GM21619 (cell line): Measurements from ENCODE around the gene UBE4B.
"Not testable (repeated sequence)": the region's sequence is repeated elsewhere in the genome, so short reads cannot be mapped to it uniquely, and the experiment has no call there.

Experiments used
- ATAC-seq: cut with Tn5 transposase; IDR thresholded peaks from one replicate; pipeline ENCODE4 v1.9.1; 2021; ENCODE audit not compliant: unreplicated experiment

The UBE4B gene

GRCh38 chr1:10070206-10070605 is 37.4 kb downstream of the UBE4B start:
- no peak for ATAC-seq

GRCh38 chr1:10071640-10072039 is 38.9 kb downstream of the UBE4B start:
- no peak for ATAC-seq

GRCh38 chr1:10073371-10073770 is 40.6 kb downstream of the UBE4B start:
- ATAC-seq, result not testable (repeated sequence)

- ATAC-seq, result peak; percentile 82
Observed at GRCh38 chr1:10074059-10074851, 41.5 kb downstream of the UBE4B start.

- ATAC-seq, result no peak
Observed at GRCh38 chr1:10074852-10075730, 42.3 kb downstream of the UBE4B start.

- no peak for ATAC-seq
Observed at GRCh38 chr1:10075732-10076131, 43.0 kb downstream of the UBE4B start.

GRCh38 chr1:10078494-10078893 is 45.7 kb downstream of the UBE4B start:
- no peak for ATAC-seq

GRCh38 chr1:10080523-10080922 is 47.8 kb downstream of the UBE4B start:
- no peak for ATAC-seq

GRCh38 chr1:10082785-10083479 is 50.2 kb downstream of the UBE4B start:
- ATAC-seq, result no peak

- no peak for ATAC-seq
Observed at GRCh38 chr1:10084045-10084444, 51.3 kb downstream of the UBE4B start.

GRCh38 chr1:10085076-10085475 is 52.3 kb downstream of the UBE4B start:
- no peak for ATAC-seq

GRCh38 chr1:10087210-10087609 is 54.5 kb downstream of the UBE4B start:
- no peak for ATAC-seq

- ATAC-seq, result no peak
Observed at GRCh38 chr1:10101929-10102328, 69.2 kb downstream of the UBE4B start.

- ATAC-seq, result no peak
Observed at GRCh38 chr1:10103193-10103592, 70.4 kb downstream of the UBE4B start.

- ATAC-seq, result no peak
Observed at GRCh38 chr1:10104834-10105233, 72.1 kb downstream of the UBE4B start.

- ATAC-seq, result no peak
Observed at GRCh38 chr1:10105484-10105883, 72.7 kb downstream of the UBE4B start.

- no peak for ATAC-seq
Observed at GRCh38 chr1:10106241-10106640, 73.5 kb downstream of the UBE4B start.

- no peak for ATAC-seq
Observed at GRCh38 chr1:10106756-10107475, 74.2 kb downstream of the UBE4B start.

GRCh38 chr1:10107476-10107847 is 74.7 kb downstream of the UBE4B start:
- ATAC-seq, result not testable (repeated sequence)

GRCh38 chr1:10108134-10108663 is 75.4 kb downstream of the UBE4B start:
- ATAC-seq, result no peak
